ENCODE data around the gene SUN2.

SUN2 gene

DNA sequence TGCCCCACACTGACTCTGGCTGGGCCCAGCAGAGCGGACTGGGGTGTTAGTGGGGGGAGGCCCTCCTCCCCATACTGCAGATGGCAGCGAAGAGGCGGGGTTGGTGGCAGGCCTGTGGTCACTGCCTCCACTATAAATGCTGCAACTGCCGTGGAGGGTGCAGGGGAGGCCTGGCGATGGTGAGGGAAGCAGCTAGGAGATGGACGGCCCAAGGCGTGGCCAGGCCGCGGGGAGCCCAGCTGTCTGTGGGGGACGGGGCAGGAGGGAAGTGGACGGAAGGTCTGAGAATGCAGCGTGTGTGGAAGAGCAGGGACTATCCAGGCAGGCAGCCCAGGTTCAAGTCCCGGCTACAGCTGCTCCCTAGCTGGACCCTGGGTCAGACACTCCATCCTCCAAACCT is 19.9 kb upstream of the SUN2 start:
- DNase-seq = no peak

DNA sequence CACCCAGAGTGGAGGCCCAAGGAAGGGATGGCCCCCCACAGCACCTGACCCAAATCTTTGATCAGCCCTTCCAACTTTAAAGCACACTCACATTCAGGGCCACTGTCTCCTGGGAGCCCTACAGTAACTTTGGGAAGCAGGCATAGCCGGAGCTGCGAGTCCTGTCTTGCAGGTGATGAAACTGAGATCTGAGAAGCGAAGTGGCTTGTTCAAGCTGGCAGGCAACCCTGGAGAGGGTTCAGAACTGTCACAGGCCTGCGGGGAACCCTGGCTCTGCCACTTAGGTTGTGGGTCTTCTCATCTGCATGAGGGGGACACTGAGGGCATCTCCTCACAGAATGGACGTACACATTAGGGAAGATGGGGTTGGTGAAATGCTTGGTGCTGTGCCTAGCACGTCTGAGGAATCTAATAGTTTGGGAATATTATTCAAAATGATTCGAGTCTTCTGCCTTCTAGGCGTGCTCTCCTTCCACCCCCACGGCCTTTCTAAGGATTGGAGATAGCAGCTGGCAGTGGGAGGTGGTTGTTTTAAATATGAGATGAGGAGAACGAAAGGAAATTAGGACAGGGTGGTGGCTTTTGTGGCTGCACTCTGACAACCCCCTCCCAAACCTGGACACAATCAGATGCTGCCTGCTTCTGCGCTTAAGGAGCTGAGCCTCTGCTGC is 18.8 kb upstream of the SUN2 start:
- DNase-seq = no peak

DNA sequence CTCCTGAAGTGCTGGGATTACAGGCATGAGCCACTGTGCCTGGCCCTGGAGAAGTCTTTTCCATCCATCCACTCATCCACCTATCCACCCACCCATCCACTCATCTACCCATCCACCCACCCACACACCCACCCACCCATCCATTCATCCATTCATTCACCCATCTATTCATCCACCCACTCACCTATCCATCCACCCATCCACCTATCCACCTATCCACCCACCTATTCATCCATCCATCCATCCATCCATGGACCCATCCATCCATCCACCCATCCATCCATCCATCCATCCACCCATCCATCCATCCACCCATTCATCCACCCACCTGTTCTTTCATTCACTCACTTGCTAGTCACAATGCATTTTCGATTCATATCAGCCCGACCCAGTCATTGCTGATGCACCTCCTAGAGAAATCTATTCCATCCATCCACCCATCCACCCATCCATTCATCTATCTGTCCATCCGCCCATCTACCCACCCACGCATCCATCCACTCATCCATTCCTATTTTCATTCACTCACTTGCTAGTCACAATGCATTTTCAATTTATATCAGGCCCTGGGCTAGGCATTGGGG is 17.7 kb upstream of the SUN2 start:
- DNase-seq = no peak

DNA sequence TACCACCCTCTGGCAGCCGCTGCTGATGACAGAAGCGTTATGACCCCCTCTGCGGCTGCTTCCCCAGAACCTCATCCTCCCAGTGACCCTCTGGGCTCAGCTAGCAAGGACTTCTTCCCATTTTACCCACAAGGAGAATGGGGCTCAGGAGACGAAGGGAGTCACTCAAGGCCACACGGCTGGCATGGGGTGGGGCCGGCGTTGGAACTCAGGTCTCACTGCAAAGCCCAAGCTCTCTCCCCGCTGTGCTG is 16.8 kb upstream of the SUN2 start:
- DNase-seq = no peak

- no peak for DNase-seq
These were observed 14.6 kb upstream of the SUN2 start for GRCh38 chr22:38770257-38770949.

GRCh38 chr22:38768036-38768435 is 12.2 kb upstream of the SUN2 start:
- DNase-seq = no peak

- no peak for DNase-seq
These were observed 11.5 kb upstream of the SUN2 start for GRCh38 chr22:38767313-38767712.

GRCh38 chr22:38766076-38766777 is 10.4 kb upstream of the SUN2 start:
- DNase-seq = peak; percentile 41

GRCh38 chr22:38762551-38762983 is 6.8 kb upstream of the SUN2 start:
- DNase-seq = no peak

DNA sequence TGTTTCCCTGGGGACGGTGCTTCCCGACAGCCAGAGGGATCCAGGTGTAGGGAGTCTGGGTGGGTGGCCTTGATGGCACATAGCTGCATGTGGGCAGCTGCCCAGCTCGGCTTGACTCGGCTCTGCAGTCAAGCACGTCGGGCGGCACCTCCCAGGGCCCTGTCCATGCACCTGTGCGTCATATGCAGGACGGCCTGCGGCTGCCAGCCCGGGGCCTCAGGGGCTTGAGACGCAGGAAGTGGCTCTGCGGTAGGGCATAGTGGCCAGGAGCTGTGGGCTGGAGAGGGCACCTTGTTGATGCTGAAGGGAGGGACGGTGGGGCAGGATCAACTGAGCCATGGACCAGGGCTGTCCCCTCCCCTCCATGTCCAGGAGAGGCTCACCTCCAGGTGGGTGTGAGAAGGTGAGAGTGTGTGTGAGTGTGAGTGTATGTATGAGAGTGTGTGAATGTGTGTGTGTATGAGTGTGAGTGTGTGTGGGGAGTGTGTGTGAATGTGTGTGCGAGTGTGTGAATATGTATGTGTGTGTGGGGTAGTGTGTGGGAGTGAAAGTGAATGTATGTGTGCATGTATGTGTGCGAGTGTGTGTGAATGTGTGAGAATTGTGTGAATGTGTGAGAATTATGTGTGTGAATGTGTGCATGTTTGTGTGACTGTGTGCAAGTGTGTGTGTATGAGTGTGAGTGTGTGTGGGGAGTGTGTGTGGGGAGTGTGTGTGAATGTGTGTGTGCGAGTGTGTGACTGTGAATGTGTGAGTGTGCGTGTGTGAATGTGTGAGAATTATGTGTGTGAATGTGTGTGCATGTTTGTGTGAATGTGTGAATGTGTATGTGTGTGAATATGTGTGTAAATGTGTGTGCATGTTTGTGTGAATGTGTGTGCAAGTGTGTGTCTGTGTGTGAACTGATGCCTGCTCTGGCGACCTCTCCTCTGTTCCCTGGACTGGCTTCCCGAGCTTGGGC is 5.7 kb upstream of the SUN2 start:
- no peak for DNase-seq

DNA sequence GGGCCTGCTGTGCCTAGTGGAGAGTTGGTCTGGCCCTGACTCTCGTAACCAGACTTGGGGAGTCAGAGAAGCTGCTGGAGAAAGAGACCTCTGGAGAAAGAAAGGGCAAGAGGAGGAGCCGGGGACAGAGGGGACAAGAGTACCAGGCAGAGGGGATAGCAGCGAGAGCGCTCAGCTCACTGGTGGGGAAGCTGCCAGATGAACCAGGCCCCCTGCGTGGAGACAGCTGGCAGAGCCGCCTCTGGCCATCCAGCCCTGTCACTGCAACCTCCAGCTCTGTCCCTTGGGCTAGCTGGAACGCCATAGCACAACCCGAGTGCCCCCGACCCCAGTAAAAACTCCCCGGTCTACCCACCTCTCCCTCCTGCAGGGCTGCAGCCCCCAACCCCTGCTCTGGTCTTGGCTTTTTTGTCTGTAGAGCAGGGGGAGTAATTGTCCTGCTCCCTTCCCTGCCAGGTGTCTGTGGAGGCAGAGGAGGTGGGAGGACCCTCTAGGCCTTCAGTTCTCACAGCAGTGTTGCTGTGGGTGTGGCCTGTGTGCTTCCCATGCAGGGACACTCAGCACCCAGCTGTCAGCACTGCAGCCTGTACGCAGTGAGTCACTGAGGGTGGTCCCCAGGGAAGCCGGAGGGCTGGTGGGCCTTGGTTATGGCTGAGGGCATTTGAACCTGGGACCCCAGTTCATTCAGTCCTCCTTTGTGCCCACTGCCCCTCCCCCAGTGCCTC is 4.8 kb upstream of the SUN2 start:
- no peak for DNase-seq

DNA sequence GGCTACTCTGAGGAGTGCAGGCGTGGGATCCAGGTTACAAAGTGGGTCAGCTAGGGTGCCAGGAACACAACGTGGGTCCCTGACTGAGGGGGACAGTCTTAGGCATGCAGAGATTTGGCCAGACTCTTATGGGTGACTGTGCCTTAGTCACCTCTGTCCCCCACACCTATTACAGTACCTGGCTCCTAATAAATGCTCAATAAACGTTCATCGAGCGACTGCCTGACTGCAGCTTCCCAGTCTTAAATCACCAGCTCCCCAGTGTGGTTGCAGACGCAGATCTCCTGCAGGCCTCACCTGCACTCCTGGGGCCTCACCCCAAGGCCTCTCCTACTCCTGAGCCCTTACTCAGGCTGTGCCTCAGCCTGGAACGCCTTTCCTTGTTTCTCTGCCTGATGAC is 3.2 kb upstream of the SUN2 start:
- DNase-seq = no peak

GRCh38 chr22:38758276-38758945 is 2.6 kb upstream of the SUN2 start:
- peak; percentile 75 for DNase-seq

- DNase-seq = no peak
These were observed 1.6 kb upstream of the SUN2 start for GRCh38 chr22:38757464-38757757.

GRCh38 chr22:38756711-38757463 is 1.1 kb upstream of the SUN2 start:
- no peak for DNase-seq

DNA sequence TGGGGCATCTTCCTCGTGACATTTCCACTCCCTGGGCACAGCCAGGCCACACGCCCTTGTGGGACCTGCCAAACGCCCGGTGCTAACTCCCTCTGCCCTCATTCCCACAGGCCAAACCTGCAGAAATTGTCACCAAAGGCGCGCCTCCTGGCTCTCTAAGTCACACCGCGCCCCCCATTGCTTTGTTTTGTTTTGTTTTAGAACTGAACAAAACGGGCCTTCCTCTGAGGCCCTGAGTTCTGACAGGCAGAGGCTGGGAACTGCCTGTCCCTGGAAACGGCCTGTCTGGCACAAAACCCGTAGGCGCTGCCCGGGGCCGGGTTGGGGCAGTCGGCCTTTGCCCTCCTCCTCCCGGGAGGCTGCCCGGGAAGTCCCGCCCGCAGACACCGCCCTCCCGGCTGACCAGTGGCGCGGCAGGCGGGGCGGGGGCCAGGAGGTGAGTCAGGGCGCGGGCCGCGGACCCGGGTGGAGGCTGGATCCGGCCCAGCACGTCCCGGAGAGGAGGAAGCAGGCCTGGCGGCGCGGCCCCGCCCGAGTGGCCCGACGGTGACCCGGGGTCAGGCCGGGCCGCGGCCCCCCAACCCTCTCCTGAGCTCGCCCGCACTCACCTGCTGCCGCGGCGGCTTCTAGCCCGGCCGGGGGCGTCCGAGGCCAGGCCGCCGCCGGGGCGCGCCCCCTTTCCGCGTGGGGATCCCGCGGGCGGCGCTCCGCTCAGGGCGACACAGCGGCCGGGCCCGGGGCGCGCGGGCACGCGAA is 465 bp downstream of the SUN2 start:
- DNase-seq = peak; percentile 39

GRCh38 chr22:38754751-38755154 is 1.0 kb downstream of the SUN2 start:
- DNase-seq = no peak

GRCh38 chr22:38753948-38754750 is 1.6 kb downstream of the SUN2 start:
- DNase-seq = no peak
